LNCAP (cell line): ENCODE measurements around the gene DUSP1.

Experiments
- TF ChIP-seq, protein P1 (sequence below): fragments of 450-650 bp; IDR thresholded peaks from 2 replicates; pipeline ENCODE4 v1.5.1; 2017; ENCODE audit warnings: mild to moderate bottlenecking

Gene DUSP1

DNA sequence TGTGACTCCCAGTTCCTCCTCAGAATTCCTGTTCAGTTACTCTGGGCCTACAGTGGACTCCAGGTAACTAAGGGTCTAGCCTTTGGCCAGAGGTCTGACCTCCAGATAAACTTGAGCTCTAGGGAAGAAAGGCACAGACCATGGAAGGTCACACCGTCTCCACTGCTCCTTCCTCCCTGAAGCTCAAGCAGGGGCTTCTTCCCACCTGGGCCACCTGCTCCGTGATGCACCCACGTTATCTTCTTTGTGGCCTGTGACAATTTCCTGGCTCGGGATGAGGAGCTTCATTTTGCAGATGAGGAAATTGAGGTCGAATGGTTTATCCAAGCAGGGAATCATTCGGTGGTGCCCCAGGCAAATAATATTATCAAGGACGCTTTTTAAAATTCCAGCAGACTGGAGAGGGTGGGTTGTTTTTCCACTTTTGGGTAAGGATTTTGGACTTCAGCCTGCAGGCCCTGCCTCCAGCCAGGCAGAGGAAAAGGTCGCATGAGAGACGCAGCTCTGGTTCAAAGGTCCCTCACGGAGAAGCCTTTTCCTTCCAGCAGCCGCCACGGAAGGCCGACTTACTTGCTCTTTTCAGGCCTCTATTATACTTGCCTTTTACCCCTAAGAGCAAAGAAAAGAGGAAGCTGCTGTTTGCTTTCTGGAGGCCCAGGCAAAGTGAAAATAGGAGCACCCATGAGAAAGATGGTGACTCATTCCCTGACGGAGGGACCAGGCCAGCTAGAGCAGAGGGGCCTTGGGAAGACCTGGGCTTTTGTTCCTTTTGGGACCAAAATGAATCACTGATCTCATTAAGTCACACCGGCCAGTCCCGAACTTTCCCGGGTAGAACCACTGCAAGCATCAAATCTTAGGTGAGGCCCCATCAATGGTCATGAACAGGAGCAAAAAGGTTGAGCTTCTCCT lies 22.8 kb upstream of the DUSP1 start:
- TF ChIP-seq, protein P1, sequence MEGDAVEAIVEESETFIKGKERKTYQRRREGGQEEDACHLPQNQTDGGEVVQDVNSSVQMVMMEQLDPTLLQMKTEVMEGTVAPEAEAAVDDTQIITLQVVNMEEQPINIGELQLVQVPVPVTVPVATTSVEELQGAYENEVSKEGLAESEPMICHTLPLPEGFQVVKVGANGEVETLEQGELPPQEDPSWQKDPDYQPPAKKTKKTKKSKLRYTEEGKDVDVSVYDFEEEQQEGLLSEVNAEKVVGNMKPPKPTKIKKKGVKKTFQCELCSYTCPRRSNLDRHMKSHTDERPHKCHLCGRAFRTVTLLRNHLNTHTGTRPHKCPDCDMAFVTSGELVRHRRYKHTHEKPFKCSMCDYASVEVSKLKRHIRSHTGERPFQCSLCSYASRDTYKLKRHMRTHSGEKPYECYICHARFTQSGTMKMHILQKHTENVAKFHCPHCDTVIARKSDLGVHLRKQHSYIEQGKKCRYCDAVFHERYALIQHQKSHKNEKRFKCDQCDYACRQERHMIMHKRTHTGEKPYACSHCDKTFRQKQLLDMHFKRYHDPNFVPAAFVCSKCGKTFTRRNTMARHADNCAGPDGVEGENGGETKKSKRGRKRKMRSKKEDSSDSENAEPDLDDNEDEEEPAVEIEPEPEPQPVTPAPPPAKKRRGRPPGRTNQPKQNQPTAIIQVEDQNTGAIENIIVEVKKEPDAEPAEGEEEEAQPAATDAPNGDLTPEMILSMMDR, result no peak

DNA sequence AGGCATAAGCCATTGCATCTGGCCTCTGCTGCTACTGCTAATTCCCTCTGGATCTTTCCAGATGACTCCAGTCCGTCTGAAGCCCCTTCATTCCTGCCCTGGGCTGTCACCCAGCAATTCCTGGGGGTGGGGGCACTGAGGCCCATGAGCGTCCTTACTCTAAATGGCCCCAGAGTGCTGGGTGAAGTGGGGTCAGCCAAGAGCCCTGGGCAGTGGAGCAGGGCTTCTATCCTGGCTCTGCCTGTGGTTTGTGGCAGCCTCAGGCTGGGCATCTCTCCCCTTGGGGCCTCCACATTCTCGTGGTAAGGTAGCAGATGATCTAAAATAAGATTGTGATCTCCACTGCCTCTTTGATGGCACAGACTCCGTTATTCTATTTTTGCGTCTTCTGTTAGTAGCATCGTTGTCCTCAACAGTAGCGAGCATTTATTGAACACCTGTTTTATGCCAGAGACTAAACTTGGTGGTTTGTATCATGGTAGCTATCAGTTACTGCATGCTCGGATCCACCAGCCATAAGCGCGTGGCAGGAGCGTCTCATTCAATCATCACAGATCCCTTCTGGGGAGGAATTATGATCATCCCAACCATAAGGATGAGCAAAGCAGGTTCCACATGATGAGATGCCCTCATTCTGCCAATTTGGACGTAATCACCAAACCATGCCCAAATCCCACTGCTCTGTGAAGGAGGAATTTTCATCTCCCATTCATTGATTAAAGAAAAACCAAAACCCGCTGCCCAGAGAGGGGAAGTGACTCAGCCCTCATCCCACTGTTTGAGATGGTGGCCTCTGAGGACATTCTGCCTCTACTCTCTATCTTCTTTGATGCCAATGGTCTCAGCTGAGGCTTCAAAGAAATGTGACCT lies 21.9 kb upstream of the DUSP1 start:
- TF ChIP-seq, protein P1, result no peak

GRCh38 chr5:172791726-172792445 lies 20.9 kb upstream of the DUSP1 start:
- TF ChIP-seq, protein P1, result no peak

GRCh38 chr5:172791286-172791685 lies 20.3 kb upstream of the DUSP1 start:
- TF ChIP-seq, protein P1, result no peak

- TF ChIP-seq, protein P1, result no peak
Measured at GRCh38 chr5:172790496-172790889, 19.5 kb upstream of the DUSP1 start.

GRCh38 chr5:172789687-172790495 lies 18.9 kb upstream of the DUSP1 start:
- TF ChIP-seq, protein P1, result no peak
